GM21529 (cell line): ENCODE data around the gene ZNF672.
"Not testable (repeated sequence)": the region's sequence is repeated elsewhere in the genome, so short reads cannot be mapped to it uniquely, and the experiment has no call there.

Experiments
- ATAC-seq: cut with Tn5 transposase; IDR thresholded peaks from one replicate; pipeline ENCODE4 v1.9.1; 2021; ENCODE audit not compliant: unreplicated experiment

ZNF672 gene

DNA sequence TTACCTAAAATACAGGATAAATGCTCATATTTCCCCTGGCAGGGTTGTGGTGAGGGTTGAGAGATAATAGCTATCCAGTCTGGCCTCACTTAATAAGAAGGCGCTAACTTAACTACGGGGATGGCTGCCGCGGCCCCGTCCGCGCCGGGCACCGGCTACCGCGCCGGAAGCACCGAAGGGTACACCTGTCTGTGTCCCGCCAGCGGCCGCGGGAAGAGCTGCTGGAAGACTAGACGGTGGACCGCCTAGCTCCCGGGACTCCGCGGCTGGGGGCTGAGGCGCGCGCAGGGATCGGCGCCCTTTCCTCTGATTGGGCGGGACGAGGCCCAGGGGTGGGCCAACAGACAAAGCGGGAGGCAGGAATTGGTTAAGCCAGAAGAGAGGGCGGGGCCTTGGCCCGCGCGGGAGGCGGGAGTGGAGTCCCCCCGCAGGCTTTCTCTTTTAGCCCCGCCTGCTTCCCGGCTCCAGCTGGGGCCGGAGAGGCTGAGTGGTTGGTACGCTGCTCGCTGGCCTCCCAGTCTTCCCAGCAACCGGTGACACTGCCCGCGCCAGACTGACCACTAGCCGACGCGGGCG, at the start of gene ZNF672:
Gene ZNF672, plus strand, starts transcription at position 444 of the 576 bp plus-strand sequence. CDS start 9,051 bp downstream, outside the sequence.
- ATAC-seq, result peak; percentile 80

DNA sequence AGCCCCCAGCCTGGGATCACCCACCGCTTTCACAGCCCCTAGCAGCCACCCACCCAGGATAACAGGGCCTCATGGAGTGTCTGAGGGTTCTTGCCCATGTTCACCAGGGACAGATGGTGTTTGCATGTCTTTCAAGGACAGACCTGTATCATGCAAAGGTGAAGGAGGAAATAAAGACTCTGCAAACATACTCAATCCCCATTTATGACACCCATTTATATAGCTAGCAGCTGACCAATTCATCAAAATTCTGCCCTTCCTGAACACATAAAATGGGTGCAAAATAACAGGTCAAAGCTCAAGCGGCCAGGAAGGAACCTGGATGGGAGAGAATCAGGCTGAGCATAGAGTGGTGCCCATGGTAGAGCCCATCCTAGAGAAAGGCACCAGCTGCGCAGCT, 49.7 kb upstream of the ZNF672 start:
- ATAC-seq, result no peak

DNA sequence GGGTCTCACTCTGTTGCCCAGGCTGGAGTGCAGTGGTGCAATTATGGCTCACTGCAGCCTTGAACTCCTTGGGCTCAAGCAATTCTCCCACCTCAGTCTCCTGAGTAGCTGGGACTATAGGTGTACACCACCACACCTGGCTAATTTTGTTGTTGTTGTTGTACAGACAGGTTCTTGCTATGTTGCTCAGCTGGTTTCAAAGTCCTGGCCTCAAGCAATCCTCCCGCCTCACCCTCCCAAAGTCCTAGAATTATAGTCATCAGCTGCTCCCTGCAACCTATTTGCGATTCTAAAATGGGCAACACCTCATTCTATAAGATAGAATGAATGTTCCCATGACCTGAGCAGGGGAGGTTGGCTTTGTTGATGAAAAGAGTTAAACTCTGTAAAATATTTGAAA, 48.7 kb upstream of the ZNF672 start:
- not testable (repeated sequence) for ATAC-seq

DNA sequence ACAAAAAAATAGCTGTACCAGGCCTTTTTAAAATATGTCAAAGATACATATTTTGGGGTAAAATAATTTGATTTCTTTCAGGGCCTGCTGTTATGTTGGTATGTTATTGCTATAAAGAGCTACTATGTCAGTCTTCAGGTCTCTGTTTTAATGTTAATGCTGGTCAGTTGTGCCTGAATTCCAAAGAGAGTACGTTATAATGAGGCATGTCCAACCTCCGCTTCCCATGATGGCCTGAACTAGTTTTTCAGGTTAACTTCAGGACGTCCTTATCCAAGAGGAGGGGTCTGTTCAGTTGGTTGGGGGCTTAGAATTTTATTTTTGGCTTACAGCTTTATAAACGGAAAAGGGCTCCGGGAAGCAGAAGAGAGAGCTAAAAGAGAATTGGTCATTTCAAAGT, 47.6 kb upstream of the ZNF672 start:
- ATAC-seq, result no peak

DNA sequence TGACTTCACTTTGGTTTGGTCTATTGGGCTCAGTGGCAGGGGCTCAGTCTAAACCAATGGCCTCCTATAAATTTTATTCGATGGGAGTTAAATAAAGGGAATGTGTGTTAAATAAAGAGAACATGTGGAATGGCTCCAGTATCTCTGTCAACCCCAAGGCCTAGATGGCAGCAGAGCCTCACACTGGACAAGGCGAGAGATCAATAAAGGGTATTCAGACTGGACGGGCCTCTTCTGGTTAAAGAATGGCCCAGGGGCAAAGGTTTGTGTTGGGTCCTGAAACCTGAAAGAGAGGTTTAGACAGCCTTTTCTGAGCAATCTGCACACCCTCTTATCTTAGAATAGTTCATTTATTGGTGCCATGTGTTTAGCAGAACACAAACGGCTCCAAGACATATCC, 47.0 kb upstream of the ZNF672 start:
- ATAC-seq, result no peak

DNA sequence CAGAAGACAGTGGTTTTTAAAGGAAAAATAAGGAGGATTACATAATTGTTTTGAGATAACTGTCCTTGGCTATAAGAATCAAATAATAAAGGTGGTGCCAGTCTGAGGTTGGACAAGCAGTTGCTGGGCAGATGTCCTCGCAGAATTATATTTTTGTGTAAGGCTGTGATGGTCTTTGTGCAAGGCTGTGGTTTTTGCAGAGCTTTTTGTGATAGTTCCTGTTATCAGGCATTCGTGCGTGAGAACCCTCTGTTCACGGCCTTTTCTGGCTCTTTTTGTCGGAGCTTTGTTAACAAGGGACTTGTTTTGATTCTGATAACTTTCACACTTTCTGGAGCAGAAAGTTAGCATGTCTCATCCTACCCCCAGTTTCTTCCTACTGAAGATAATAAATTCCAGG, 45.7 kb upstream of the ZNF672 start:
- no peak for ATAC-seq

DNA sequence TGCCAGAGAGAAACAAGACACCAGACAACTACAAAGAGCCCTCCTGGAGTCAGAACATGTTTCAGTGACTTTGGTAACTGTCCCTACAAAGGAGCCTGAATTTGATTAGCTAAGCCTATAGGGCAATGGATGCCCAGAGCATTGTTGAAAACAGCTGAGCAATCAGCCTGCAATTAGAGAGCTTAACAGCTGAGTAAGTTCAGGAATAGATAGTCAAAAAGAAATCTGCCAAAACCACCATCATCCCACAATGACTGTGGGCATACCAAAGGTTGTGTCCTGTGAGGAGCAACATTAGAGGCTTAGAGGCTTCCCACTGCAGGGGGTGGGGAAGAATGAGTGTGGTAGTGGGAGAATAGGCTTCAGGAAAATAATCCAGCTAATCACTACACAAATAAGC, 44.4 kb upstream of the ZNF672 start:
- peak; percentile 89 for ATAC-seq

DNA sequence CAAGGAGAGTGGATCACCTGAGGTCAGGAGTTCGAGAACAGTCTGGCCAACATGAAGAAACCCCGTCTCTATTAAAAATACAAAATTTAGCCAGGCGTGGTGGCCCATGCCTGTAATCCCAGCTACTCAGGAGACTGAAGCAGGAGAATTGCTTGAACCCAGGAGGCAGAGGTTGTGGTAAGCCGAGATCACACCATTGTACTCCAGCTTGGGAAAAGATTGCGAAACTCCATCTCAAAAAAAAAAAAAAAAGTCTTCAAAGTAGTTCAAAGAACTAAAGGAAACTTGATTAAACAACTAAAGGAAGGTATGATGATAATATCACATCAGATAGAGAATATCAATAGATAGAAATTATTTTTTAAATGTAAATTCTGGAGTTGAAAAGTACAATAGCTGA, 43.4 kb upstream of the ZNF672 start:
- not testable (repeated sequence) for ATAC-seq

DNA sequence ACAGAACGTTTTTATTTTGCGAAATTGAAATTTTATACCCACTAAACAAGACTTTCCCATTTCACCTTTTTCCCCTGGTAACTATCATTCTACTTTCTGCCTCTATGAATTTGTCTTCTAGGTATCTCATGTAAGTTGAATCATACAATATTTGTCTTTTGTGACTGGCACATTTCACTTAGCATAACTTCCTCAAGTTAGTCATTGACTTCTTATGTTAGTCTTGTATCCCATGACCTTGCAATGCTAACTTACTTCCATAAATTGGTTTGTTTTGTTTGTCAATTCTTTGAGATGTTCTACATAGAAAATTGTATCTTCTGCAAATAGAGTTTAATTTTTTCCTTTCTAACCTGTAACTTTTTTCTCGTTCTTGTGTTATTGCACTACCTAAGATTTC, 39.2 kb upstream of the ZNF672 start:
- ATAC-seq, result no peak

DNA sequence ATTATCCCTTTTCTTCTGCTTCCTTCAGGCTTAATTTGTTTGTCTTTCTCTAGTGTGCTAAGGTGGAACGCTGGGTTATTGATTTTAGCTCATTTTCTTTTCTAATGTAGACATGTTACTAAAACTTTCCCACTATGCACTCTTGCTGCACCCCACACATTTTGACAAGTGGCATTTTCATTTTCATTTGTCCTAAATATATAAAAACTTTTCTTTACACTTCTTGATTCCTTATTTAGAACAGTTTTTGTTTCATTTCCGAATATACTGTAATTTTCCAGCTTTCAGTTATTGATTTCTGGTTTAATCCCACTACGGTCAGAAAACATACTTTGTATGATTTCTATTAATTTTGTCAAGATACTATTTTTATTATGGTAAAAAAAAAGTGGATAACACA, 37.6 kb upstream of the ZNF672 start:
- ATAC-seq, result no peak

DNA sequence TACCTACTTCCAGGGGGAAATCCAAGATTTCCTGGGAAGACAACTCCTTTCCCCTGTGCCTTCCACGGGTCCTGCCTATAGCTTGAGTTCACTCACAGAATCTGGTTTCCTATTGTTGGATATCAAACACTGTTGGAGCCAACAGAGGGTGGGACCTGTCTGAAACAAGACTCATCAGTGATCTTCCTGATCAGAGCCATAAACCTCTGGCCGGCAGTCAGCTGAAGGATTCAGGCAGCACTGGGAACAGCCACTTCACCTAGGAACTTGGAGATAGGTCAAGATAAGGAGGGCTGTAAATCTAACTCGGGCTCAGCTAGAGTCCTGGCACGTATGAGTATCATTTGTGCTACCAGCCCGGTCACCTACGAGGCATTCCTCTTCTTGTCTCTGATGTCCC, 35.6 kb upstream of the ZNF672 start:
- no peak for ATAC-seq

DNA sequence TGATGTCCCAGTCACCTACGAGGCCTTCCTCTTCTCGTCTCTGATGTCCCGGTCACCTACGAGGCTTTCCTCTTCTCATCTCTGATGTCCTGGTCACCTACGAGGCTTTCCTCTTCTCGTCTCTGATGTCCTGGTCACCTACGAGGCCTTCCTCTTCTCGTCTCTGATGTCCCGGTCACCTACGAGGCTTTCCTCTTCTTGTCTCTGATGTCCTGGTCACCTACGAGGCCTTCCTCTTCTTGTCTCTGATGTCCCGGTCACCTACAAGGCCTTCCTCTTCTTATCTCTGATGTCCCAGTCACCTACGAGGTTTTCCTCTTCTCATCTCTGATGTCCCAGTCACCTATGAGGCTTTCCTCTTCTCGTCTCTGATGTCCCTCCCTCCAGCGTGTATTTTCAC, 34.5 kb upstream of the ZNF672 start:
- not testable (repeated sequence) for ATAC-seq

DNA sequence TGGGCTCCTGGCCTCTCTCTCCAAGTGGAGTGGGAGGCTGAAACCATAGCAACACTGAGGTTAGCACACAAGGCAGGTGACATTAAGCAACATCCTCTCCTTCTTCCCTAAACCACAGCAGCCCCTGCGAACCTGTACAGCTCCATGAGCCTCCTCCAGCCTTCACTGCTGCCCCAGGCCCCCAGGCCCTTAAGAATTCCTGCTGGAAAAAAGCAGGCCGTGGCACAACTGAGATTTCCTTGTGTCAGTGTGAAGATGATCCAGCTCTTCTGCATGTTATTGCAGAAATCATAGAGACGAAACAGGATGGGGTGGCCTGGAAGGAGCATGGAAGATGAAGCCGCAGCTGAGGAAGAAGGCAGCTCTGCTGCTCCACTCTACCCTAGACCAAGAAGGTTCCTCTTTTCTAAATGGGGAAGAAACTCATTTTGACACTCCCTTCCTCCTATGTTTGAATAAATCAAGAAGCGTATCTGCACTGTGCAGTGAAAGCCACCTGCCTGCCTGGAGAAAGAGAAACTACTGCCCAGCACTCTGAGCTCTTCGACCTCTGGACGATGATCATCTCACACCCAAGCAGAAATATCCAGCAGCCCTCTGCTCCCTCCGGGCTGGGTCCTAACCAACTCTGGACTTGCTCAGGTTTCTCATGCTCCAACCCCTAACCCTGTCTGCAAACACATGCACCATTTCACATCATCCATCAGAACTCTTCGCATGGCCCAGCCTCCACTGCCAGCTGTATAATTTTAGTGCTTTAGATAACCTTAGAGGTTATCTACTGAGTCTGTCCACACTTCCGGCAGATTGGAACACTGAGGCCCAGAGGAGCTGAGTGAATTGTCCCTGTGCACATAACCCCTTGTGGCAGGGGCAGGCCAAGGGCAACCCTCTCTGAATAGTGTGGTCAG, 33.0 kb upstream of the ZNF672 start:
- ATAC-seq, result peak; percentile 92

DNA sequence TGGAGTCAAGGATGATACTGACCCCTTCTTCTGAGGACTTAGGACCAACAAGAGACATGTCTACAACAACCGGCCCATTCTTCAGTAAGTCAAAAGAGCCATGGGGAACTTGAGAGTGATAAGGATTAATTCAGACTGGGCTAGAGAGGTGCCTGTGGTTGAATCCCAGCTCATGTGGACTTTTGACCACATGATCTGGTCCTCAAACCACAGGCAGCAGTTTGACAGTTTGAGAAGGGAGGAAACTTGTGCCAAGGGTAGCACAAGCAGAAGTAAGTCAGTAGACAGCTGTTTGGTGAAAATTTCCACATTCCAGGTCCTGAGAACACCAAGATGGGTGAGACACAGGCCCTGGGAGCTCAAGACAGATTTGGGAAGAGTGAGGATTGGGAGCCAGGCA, 32.1 kb upstream of the ZNF672 start:
- ATAC-seq, result no peak

DNA sequence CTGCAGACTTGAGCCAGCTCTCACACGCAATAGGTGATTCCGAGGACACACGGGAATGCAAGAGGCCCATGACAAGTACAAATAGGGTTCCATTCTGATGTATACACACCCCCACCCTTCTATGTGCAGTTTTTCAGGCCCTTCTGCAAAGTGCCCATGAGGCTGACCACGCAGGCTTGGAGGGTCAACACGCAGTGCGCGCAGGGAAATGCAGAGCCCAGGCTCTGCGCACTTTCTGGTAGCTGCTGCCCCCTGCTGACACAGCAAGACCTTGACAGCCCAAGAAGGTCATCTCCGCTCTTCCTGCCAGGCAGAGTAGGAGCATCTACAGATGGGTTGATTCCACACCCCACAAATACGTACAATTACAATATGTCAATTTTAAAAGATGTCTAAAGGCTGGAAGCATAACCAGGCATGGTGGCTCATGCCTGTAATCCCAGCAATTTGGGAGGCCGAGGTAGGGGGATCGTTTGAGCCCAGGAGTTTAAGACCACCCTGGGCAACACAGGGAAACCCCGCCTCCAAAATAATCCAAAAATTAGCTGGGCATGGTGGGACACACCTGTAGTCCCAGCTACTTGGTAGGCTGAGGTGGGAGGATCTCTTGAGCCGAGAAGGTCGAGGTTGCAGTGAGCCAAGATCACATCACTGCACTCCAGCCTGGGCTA, 30.8 kb upstream of the ZNF672 start:
- peak; percentile 53 for ATAC-seq

DNA sequence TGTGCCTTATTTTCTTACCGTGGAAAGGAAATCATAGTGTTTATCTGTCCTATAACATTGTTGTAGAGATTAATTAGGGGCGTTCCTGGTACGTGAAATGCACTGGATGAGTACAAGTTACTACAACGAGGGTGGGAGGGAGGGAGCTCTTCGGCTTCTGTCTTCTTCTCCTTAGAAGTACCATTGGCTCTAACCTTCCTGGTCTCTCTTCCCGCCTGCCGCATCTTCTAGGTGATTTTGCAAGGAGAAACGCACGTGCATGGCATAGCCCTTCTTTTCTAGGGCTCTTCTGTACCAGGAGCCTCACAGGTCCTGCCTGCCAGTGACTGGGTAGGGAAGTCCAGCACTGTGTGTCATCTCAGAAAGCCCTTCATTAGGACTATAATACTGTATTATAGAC, 29.1 kb upstream of the ZNF672 start:
- no peak for ATAC-seq

DNA sequence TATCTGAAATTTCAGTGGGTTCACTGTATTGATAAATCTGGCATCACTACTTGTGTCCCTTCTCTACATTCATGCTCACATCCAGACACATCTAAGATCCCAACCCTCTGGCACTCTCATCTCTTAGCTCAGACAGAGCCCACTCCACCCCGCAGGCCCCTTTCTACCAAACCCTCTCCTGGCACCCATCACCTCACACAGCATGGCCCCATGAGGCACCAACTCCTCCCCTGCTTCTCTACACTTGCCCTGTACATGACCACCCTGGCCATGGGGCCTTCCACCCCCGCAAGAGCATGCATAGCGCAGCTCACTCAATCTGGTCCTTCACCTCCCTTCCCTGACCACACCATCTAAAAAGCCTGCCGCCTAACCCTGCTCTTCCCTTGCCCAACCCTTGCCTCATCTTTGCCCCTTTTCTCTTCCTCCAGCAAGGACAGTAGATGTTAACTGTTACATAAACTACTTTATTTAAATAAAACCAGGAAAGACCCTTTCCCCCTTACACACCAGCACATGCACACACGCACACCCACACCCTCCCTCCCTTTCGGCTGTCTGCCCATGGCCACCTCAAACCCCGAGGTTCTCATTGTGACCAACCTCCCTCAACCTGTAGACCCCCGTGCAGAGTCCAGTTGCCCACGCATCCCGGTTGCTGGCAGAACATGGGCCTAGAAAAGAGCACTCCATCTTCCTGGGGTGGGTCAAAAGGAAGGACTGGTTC, 27.9 kb upstream of the ZNF672 start:
- ATAC-seq, result no peak

DNA sequence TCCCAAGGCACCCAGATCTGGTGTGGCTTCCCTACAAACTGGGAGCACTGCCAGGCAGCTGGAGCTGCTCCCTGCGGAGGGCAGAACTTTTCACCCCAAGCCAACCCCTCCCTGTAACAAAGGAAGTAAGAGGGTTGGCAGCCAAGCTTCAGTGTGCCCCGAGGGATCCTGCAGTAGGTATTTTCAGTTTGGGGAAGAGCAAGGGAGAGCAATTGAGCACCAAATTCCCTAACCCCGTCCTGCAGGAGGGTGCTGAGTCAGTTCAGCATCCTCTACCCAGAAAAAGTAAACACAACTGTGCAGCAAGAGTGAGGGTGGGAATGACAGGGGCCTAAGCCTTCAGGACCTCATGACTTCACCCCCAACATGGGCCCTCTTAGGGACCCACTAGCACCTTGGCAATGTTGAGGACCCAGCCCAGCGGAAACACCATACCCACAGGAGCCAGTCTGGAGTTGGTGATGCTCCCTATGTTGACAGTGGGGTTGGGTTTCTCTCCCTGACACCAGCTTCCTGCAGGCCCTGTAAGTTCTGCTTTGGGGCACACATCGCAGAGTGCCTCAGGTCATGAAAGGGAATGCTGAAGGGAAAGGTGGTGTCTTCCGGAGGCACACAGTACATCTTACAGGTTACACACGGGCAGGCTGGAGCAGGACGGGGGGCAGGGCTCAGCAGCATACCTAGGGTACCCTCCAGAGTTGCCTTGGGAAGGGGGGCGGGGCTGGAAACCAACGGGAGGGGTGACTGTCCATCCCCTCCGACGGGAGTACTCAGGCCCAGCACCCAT, 27.1 kb upstream of the ZNF672 start:
- no peak for ATAC-seq

DNA sequence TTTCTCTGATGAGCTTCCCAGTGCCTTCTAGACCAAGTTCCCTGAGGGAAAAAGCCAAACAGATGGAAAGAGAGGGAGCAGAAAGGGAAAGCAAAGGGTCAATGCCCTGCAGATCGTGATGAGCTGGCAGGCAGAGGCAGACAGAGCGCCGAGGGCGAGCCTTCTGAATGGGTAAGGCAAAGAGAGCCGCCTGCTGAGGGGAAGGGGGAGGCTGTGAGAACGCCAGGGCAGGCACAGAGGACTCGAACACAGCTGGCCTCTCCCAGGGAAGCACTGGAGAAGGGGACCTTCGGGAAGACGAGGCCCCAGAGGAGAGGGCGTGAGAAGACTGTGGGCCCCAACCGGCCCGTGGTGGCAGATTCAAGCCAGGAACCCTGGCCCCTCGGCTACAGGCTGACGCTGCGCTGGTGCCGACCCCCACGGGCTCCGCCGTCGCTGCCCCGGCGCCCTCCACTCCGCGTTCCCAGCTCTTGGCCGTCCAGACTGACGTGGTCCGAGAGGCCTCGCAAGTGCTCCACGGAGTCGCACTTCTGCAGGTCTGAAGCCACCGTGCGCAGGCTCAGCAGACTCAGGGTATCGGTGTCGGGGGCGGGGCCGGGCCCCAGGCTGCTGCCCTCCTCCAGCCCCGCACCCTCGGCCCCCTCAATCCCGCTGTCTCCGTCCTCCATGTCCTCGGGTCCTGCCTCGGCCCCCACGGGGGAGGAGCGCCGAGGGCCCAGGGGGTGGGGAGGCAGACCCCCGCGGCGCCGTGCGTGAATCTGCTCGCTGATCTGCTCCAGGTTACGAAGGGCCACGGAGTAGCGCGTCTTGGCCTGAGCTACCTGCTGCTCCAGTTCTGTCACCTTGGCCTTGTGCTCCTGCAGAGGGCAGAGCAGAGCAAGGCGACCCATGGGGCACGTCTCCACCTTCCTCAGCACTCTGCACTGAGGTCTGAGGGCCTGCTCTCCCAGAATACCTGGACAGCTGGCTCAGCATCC, 26.2 kb upstream of the ZNF672 start:
- no peak for ATAC-seq
